PC-9 (cell line): ENCODE data around the gene KLK12. TPM values are rescaled to one million over a fixed set of nuclear protein-coding genes. Genes with fewer than 3 reads are reported as not detected.

Source experiments
- BruUV-seq: library from RNA; stranded (reverse); fragments of 400-500 nt; replicated peaks from 2 replicates; lab custom pipeline; 2021; lab: Mats Ljungman, UMichigan
- CTCF ChIA-PET: fragments of 300-600 bp; sonication (Branson Sonifier 250); formaldehyde crosslinking; loops from one replicate; lab custom pipeline; 2022; ENCODE audit warnings: antibody characterized with exemption; lab: Charles Lee
- POLR2A ChIA-PET: fragments of 300-600 bp; sonication (Branson Sonifier 250); formaldehyde crosslinking; loops from one replicate; lab custom pipeline; 2022; ENCODE audit warnings: antibody characterized with exemption; ENCODE audit not compliant: unreplicated experiment; lab: Charles Lee
- DNase-seq, 2 experiments: peaks; one replicate each; pipeline versions ENCODE4 v3.0.0 to v3.0.0-alpha.2; 2015 to 2022; ENCODE audit warnings: mixed read lengths in 1 of 2
- H2AFZ ChIP-seq: fragments of 200-600 bp; sonication (generic); 2 replicates; pipeline ENCODE4 v1.8.1; 2017; ENCODE audit warnings: antibody characterized with exemption
- H3F3A ChIP-seq: fragments of 200-600 bp; sonication (generic); 2 replicates; pipeline ENCODE4 v1.8.1; 2017; ENCODE audit warnings: antibody characterized with exemption, mild to moderate bottlenecking, low read depth; ENCODE audit not compliant: insufficient read depth
- H3K27ac ChIP-seq: fragments of 200-600 bp; sonication (generic); 2 replicates; pipeline ENCODE4 v1.6.1; 2016; ENCODE audit warnings: mixed run types
- H3K27me3 ChIP-seq: fragments of 200-600 bp; sonication (generic); 2 replicates; pipeline ENCODE4 v1.6.1; 2016; ENCODE audit warnings: low read depth, mixed run types; ENCODE audit not compliant: insufficient read depth
- H3K36me3 ChIP-seq: fragments of 200-600 bp; sonication (generic); 2 replicates; pipeline ENCODE4 v1.6.1; 2016; ENCODE audit warnings: low read depth, mixed run types
- H3K4me1 ChIP-seq: fragments of 200-600 bp; sonication (generic); replicated peaks from 2 replicates; pipeline ENCODE4 v1.6.1; 2016; ENCODE audit warnings: mixed run types; ENCODE audit not compliant: insufficient read depth
- H3K4me2 ChIP-seq: fragments of 200-600 bp; sonication (generic); 2 replicates; pipeline ENCODE4 v1.6.1; 2017; ENCODE audit warnings: mixed run types
- H3K4me3 ChIP-seq: fragments of 200-600 bp; sonication (generic); 2 replicates; pipeline ENCODE4 v1.6.1; 2016; ENCODE audit warnings: mixed run types
- H3K79me2 ChIP-seq: fragments of 200-600 bp; sonication (generic); 2 replicates; pipeline ENCODE4 v1.6.1; 2017; ENCODE audit warnings: low read depth, mixed run types
- H3K9me2 ChIP-seq: fragments of 200-600 bp; sonication (generic); 2 replicates; pipeline ENCODE4 v1.8.1; 2017; ENCODE audit warnings: mild to moderate bottlenecking; ENCODE audit not compliant: insufficient read depth
- H3K9me3 ChIP-seq: fragments of 200-600 bp; sonication (generic); 2 replicates; pipeline ENCODE4 v1.8.1; 2016; ENCODE audit warnings: low read depth; ENCODE audit not compliant: insufficient read depth
- H4K20me1 ChIP-seq: fragments of 200-600 bp; sonication (generic); 2 replicates; pipeline ENCODE4 v1.8.1; 2017; ENCODE audit not compliant: insufficient read depth
- EZH2 ChIP-seq: fragments of 200-600 bp; sonication (generic); IDR thresholded peaks from 2 replicates; pipeline ENCODE4 v1.8.0; 2017; ENCODE audit warnings: antibody characterized with exemption, low read depth
- intact Hi-C: fragments of 100-400 bp; cut with micrococcal nuclease; formaldehyde crosslinking; loops from one replicate; pipeline ENCODE4 v1.10.0; 2022; ENCODE audit not compliant: unreplicated experiment
- total RNA-seq: library from RNA; stranded (reverse); gene quantifications from 2 replicates; pipeline ENCODE4 v1.2.3, GENCODE V29; 2021
- TF ChIP-seq, protein P1 (sequence below): fragments of 200-600 bp; sonication (generic); conservative IDR thresholded peaks from 2 replicates; pipeline ENCODE4 v1.6.1; 2017; ENCODE audit warnings: mixed run types, antibody characterized with exemption, mild to moderate bottlenecking, moderate library complexity

Gene KLK12
- total RNA-seq, 1 experiment from 2014 or later = not detected

DNA sequence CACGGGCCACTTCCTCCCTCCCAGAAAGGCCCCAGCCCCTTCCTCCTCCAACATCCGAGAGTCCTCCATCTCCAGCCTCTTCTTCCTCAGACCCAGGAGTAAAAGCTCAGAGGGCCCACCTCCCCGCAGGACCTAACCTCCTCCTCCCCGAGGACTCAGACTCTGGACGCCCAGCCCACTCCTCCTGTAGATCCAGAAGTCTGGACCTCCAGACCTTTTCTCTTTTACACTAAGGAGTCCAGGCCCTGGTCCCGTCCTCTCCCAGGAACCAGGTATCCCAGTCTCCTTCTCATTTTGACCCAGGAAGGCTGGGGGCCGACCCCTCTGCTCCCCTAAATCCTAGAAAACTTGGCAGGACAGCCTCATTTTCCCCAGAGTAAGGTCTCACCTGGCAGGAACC is 31.5 kb downstream of the KLK12 start:
- POLR2A ChIA-PET = no interaction called here
- intact Hi-C loops = no loop called here
- DNase-seq = no peak
- Histone ChIP-seq H3K36me3 (peaks cover 5% of the 10 kb centered on the region; the same call in 1 of the 2 replicates), H3K27me3 (no peaks in the 10 kb centered on the region), H3K79me2 (peaks cover 23% of the 10 kb centered on the region), H3K4me3 (no peak overlapping the region), H3K4me1 (peaks cover 8% of the 10 kb centered on the region), H3K9me3 (no peaks in the 10 kb centered on the region), H3K9me2 (no peaks in the 10 kb centered on the region), H4K20me1 (no peaks in the 10 kb centered on the region), H3K27ac (no peak overlapping the region), H3F3A (peaks cover 19% of the 10 kb centered on the region; the same call in 1 of the 2 replicates), H3K4me2 (no peak overlapping the region), H2AFZ (no peak overlapping the region)
- BruUV-seq = no TSS peak
- TF ChIP-seq, protein P1, sequence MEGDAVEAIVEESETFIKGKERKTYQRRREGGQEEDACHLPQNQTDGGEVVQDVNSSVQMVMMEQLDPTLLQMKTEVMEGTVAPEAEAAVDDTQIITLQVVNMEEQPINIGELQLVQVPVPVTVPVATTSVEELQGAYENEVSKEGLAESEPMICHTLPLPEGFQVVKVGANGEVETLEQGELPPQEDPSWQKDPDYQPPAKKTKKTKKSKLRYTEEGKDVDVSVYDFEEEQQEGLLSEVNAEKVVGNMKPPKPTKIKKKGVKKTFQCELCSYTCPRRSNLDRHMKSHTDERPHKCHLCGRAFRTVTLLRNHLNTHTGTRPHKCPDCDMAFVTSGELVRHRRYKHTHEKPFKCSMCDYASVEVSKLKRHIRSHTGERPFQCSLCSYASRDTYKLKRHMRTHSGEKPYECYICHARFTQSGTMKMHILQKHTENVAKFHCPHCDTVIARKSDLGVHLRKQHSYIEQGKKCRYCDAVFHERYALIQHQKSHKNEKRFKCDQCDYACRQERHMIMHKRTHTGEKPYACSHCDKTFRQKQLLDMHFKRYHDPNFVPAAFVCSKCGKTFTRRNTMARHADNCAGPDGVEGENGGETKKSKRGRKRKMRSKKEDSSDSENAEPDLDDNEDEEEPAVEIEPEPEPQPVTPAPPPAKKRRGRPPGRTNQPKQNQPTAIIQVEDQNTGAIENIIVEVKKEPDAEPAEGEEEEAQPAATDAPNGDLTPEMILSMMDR = no peak
- TF ChIP-seq EZH2 = no peak
- CTCF ChIA-PET = no interaction called here

DNA sequence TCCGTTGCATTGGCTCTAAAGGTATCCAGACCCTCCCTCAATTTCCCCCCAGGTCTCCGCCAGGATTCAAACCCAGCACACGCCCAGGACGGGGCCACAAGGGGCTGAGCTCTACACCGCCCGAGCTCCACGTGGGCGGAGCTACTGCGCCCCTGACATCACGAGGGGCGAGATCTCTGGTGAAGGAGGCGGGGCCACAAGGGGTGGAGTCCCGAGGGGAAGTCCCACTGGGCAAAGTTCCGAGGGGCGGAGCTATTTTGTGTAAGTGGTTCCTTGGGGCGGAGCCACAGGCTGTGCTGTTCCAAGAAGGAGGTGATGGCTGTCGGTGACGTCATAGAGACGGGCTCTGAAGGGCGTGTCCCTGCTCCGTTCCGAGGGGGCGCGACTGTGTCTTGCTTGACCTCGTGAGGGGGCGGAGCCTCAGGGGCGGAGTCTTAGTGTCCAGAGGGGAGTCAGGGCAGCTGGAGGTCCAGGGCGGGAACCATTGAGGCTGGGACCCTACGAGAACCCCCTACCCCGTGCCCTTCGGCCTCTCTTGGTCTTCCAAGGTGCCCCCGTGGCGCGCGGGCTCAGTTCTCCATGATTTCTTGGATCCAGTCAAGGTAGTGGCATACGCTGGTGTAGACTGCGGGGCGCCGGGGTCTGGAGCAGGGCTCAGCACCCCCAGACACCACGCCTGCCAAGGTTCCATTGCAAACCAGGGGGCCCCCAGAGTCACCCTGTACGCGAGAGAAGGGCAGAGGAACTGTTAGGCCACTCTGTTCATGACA is 32.1 kb downstream of the KLK12 start:
- POLR2A ChIA-PET = interaction anchor here (0.5 to 2.1 kb wide), 17 partner anchors 8 to 492 kb away, joined by 3 to 19 read pairs (median 5); partner anchors contain the start of genes JOSD2, KLK5 and KLK6
- H3K36me3 ChIP-seq = peaks cover 7% of the 10 kb centered on the region; the same call in 1 of the 2 replicates
- peak overlapping the region; percentile 64 for H3K4me3 ChIP-seq
- H4K20me1 ChIP-seq = no peaks in the 10 kb centered on the region
- H3F3A ChIP-seq = peaks cover 19% of the 10 kb centered on the region; the same call in 1 of the 2 replicates
- peaks cover 8% of the 10 kb centered on the region for H3K4me1 ChIP-seq
- TF ChIP-seq EZH2 = no peak
- TF ChIP-seq, protein P1 = no peak
- no peaks in the 10 kb centered on the region for H3K27me3 ChIP-seq
- peaks cover 26% of the 10 kb centered on the region for H3K79me2 ChIP-seq
- CTCF ChIA-PET = interaction anchor here (0.5 to 2.6 kb wide), 6 partner anchors 14 to 617 kb away, joined by 3 to 20 read pairs (median 4); no protein-coding TSS in a partner anchor
- peak overlapping the region; percentile 77 for H2AFZ ChIP-seq
- H3K9me3 ChIP-seq = no peaks in the 10 kb centered on the region
- BruUV-seq = no TSS peak
- H3K4me2 ChIP-seq = peak overlapping the region; percentile 93
- intact Hi-C loops = loop anchor here (1.0 kb wide), 2 partner anchors 51 to 72 kb away; no protein-coding TSS in a partner anchor
- peak overlapping the region; percentile 66 for H3K27ac ChIP-seq
- DNase-seq = peak; percentile 94 to 98
- no peaks in the 10 kb centered on the region for H3K9me2 ChIP-seq

DNA sequence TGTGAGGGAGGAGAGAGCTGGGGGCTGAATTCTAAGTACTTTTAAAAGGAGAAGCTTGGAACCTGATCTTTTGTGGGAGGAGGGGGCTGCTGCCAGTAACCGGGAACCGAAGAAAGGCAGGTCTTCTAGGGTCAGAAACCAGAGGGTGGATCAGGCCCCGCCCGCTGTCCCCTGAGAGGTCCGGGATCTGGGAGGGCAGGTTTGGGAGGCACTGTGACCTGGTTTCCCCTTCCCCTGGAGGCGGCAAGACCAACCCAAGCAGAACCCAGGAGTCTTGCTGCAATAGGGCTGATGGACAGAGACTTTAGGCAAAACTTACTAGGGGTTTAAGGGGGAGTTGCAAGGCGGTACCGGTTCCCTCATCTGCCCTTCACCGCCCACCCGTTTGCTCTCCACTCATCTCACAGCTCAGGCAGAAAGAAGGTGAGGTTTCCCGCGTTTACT is 32.7 kb downstream of the KLK12 start:
- Histone ChIP-seq H3K4me1 (peaks cover 8% of the 10 kb centered on the region), H3K27me3 (no peaks in the 10 kb centered on the region), H3K79me2 (peaks cover 26% of the 10 kb centered on the region), H3K27ac (peak overlapping the region; percentile 66), H3K9me2 (no peaks in the 10 kb centered on the region), H3K36me3 (peaks cover 7% of the 10 kb centered on the region; the same call in 1 of the 2 replicates), H3K9me3 (no peaks in the 10 kb centered on the region), H3K4me3 (peak overlapping the region; percentile 64), H3F3A (peaks cover 19% of the 10 kb centered on the region; the same call in 1 of the 2 replicates), H3K4me2 (peak overlapping the region; percentile 93), H4K20me1 (no peaks in the 10 kb centered on the region), H2AFZ (peak overlapping the region; percentile 77)
- TF ChIP-seq, protein P1 = no peak
- no peak for TF ChIP-seq EZH2
- DNase-seq = peak; percentile 66 to 68
- ChIA-PET CTCF (interaction anchor here (0.5 to 2.6 kb wide), 6 partner anchors 15 to 617 kb away, joined by 3 to 20 read pairs (median 4); no protein-coding TSS in a partner anchor), POLR2A (interaction anchor here (0.6 to 2.1 kb wide), 17 partner anchors 9 to 491 kb away, joined by 3 to 19 read pairs (median 5); partner anchors contain the start of genes JOSD2, KLK5 and KLK6)
- TSS peak; percentile 64 for BruUV-seq
- intact Hi-C loops = loop anchor here (1.0 kb wide), 2 partner anchors 51 to 72 kb away; no protein-coding TSS in a partner anchor
